ENCODE results near the gene EIF4G3.

DNA sequence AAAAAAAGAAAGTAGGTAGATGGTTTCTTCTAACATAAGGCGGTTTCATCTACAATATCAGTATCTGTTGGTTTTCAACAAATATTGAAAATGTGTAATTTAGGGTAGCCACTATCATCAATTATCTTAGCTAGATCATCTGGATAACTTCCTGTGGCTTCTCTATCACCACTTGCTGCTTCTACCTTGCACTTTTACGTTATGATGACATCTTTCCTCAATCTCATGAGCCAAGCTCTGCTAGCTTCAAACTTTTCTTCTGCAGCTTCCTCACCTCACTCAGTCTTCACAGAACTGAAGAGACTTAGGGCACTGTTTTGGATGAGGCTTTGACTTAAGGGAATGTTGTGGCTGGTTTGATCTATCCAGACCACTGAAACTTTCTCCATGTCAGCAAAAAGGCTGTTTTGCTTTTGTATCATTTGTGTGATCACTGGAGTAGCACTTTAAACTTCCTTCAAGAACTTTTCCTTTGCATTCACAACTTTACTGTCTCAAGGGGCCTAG lies 244.7 kb downstream of the EIF4G3 start:
- TF ChIP-seq, protein P1, sequence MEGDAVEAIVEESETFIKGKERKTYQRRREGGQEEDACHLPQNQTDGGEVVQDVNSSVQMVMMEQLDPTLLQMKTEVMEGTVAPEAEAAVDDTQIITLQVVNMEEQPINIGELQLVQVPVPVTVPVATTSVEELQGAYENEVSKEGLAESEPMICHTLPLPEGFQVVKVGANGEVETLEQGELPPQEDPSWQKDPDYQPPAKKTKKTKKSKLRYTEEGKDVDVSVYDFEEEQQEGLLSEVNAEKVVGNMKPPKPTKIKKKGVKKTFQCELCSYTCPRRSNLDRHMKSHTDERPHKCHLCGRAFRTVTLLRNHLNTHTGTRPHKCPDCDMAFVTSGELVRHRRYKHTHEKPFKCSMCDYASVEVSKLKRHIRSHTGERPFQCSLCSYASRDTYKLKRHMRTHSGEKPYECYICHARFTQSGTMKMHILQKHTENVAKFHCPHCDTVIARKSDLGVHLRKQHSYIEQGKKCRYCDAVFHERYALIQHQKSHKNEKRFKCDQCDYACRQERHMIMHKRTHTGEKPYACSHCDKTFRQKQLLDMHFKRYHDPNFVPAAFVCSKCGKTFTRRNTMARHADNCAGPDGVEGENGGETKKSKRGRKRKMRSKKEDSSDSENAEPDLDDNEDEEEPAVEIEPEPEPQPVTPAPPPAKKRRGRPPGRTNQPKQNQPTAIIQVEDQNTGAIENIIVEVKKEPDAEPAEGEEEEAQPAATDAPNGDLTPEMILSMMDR (IDR thresholded peaks at IDR 0.05) = no peak
- no peak for TF ChIP-seq POLR2AphosphoS5 (IDR thresholded peaks at IDR 0.05)

Measured in transverse colon (tissue), 4 donors.